22Rv1 (cell line): ENCODE data around the gene TRPM3.

ENCODE experiments used
- ZFX ChIP-seq: fragments of 450-650 bp; IDR thresholded peaks from 2 replicates; pipeline ENCODE4 v1.6.1; 2017; ENCODE audit warnings: antibody characterized with exemption, borderline replicate concordance
- TF ChIP-seq, protein P1 (sequence below): fragments of 450-650 bp; IDR thresholded peaks from 2 replicates; pipeline ENCODE4 v1.5.1; 2017; ENCODE audit warnings: mild to moderate bottlenecking

DNA sequence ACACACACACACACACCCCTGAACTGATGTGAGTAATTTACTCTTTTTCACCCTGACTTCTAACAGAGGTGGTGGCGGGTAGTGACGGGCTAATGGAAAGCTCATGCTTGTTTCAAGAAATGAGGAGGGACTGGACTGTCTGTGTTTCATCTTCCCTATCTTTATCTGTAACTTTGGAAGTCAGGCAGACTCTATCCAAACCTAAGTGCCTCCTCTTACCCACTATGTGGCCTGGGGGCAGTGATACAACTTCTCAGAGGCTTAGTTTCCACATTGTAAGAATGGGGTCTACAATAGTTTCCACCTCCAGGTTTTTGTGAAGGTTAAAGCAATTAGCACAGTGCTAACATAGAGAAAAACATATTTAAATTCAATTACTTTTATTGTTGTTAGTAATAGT lies 5.9 kb upstream of the TRPM3 start:
- TF ChIP-seq, protein P1, sequence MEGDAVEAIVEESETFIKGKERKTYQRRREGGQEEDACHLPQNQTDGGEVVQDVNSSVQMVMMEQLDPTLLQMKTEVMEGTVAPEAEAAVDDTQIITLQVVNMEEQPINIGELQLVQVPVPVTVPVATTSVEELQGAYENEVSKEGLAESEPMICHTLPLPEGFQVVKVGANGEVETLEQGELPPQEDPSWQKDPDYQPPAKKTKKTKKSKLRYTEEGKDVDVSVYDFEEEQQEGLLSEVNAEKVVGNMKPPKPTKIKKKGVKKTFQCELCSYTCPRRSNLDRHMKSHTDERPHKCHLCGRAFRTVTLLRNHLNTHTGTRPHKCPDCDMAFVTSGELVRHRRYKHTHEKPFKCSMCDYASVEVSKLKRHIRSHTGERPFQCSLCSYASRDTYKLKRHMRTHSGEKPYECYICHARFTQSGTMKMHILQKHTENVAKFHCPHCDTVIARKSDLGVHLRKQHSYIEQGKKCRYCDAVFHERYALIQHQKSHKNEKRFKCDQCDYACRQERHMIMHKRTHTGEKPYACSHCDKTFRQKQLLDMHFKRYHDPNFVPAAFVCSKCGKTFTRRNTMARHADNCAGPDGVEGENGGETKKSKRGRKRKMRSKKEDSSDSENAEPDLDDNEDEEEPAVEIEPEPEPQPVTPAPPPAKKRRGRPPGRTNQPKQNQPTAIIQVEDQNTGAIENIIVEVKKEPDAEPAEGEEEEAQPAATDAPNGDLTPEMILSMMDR = no peak
- TF ChIP-seq ZFX = no peak
